Measurements from ENCODE around the gene ATAD3C. TPM values are rescaled to one million over a fixed set of nuclear protein-coding genes. Genes with fewer than 3 reads are reported as not detected.
"Not testable (repeated sequence)": the region's sequence is repeated elsewhere in the genome, so short reads cannot be mapped to it uniquely, and the experiment has no call there.

ATAD3C gene
- total RNA-seq, 4 donors from 2014 or later = 0.47 to 1.1 (median 0.94) TPM; not detected in 1

- TF ChIP-seq POLR2A (IDR thresholded peaks at IDR 0.05) = no peak
- peak in 3 of 4 experiments; percentile 31 to 42 (median 37) for TF ChIP-seq CTCF (IDR thresholded peaks at IDR 0.05)
- WGBS, 2 donors (ENCODE audit: low coverage in 1 of 2) = 69 to 75% methylated on average over 10 to 14 of the region's 20 CpGs
- no peaks in the 10 kb centered on the region for H3K9me3 ChIP-seq
- H3K27me3 ChIP-seq = no peaks in the 10 kb centered on the region
- peaks cover 0 to 66% (median 36%) of the 10 kb centered on the region in 3 donors for H3K4me1 ChIP-seq
- ATAC-seq = no peak
- no peak overlapping the region for H3K27ac ChIP-seq
- peaks cover 0 to 64% of the 10 kb centered on the region in 2 donors for H3K36me3 ChIP-seq
- H3K4me3 ChIP-seq = no peak overlapping the region
These were observed 47.2 kb upstream of the ATAD3C start for GRCh38 chr1:1402072-1402900.

GRCh38 chr1:1402901-1403392, 46.5 kb upstream of the ATAD3C start:
- ATAC-seq, H3K27me3 ChIP-seq, H3K4me3 ChIP-seq, H3K9me3 ChIP-seq, H3K27ac ChIP-seq: not testable (repeated sequence)
- 84 to 89% methylated on average over 6 to 9 of the region's 9 CpGs for WGBS, 2 donors (ENCODE audit: low coverage in 1 of 2)
- peaks cover 0 to 58% of the 10 kb centered on the region in 2 donors for H3K36me3 ChIP-seq
- peaks cover 0 to 63% (median 34%) of the 10 kb centered on the region in 3 donors for H3K4me1 ChIP-seq

- H3K4me3 ChIP-seq = no peak overlapping the region
- H3K4me1 ChIP-seq = peaks cover 0 to 63% (median 37%) of the 10 kb centered on the region in 3 donors
- no peak for TF ChIP-seq POLR2AphosphoS5 (IDR thresholded peaks at IDR 0.05)
- TF ChIP-seq CTCF (IDR thresholded peaks at IDR 0.05) = no peak
- TF ChIP-seq EP300 (IDR thresholded peaks at IDR 0.05) = no peak
- no peak for TF ChIP-seq POLR2A (IDR thresholded peaks at IDR 0.05)
- WGBS, 2 donors (ENCODE audit: low coverage in 1 of 2) = 57 to 76% methylated on average over 3 to 7 of the region's 7 CpGs
- H3K27me3 ChIP-seq = no peaks in the 10 kb centered on the region
- no peak for ATAC-seq
- H3K27ac ChIP-seq = no peak overlapping the region
- no peaks in the 10 kb centered on the region for H3K9me3 ChIP-seq
- H3K36me3 ChIP-seq = peaks cover 0 to 55% of the 10 kb centered on the region in 2 donors
These were observed 45.8 kb upstream of the ATAD3C start for GRCh38 chr1:1403653-1404052.

GRCh38 chr1:1406101-1406820, 43.2 kb upstream of the ATAD3C start:
- H3K27me3 ChIP-seq = no peaks in the 10 kb centered on the region
- H3K36me3 ChIP-seq = peaks cover 0 to 56% of the 10 kb centered on the region in 2 donors
- no peak for ATAC-seq
- H3K4me1 ChIP-seq = peaks cover 0 to 58% (median 32%) of the 10 kb centered on the region in 3 donors
- WGBS, 2 donors (ENCODE audit: low coverage in 1 of 2) = 50 to 55% methylated on average over 20 to 31 of the region's 43 CpGs
- H3K4me3 ChIP-seq = peak overlapping the region; percentile 87 to 96
- TF ChIP-seq POLR2AphosphoS5 (IDR thresholded peaks at IDR 0.05) = no peak
- no peak for TF ChIP-seq CTCF (IDR thresholded peaks at IDR 0.05)
- no peak for TF ChIP-seq POLR2A (IDR thresholded peaks at IDR 0.05)
- no peak for TF ChIP-seq EP300 (IDR thresholded peaks at IDR 0.05)
- peak overlapping the region; percentile 47 to 91 (median 88) for H3K27ac ChIP-seq
- no peaks in the 10 kb centered on the region for H3K9me3 ChIP-seq

GRCh38 chr1:1406821-1407635, 42.5 kb upstream of the ATAD3C start, which contains the start of gene MRPL20:
Gene MRPL20 (minus strand): TSS chr1:1407293. CDS start chr1:1407217, 76 bp downstream.
- H3K9me3 ChIP-seq = no peaks in the 10 kb centered on the region
- TF ChIP-seq EP300 (IDR thresholded peaks at IDR 0.05) (no peak), POLR2AphosphoS5 (IDR thresholded peaks at IDR 0.05) (peak; percentile 92), CTCF (IDR thresholded peaks at IDR 0.05) (peak in 1 of 4 experiments; percentile 9), POLR2A (IDR thresholded peaks at IDR 0.05) (peak; percentile 64 to 76)
- no peaks in the 10 kb centered on the region for H3K27me3 ChIP-seq
- peaks cover 0 to 48% of the 10 kb centered on the region in 2 donors for H3K36me3 ChIP-seq
- peaks cover 0 to 51% (median 32%) of the 10 kb centered on the region in 3 donors for H3K4me1 ChIP-seq
- H3K4me3 ChIP-seq = peak within 1 kb of the TSS; percentile 87 to 96
- 0% methylated on average over 2 to 12 of the region's 98 CpGs for WGBS, 2 donors (ENCODE audit: low coverage in 1 of 2)
- peak within 1 kb of the TSS; percentile 73 to 91 (median 88) for H3K27ac ChIP-seq
- peak; percentile 98 for ATAC-seq

All from gastroesophageal sphincter (tissue), 4 donors.